A673 (cell line): Measurements from ENCODE around the gene EMID1. TPM values are rescaled to one million over a fixed set of nuclear protein-coding genes. Genes with fewer than 3 reads are reported as not detected.
A peak's percentile ranks its signal among the peaks of the same experiment; 100 is the strongest.

Experiments used
- BruUV-seq: library from RNA; stranded (reverse); fragments of 400-500 nt; replicated peaks from 2 replicates; lab custom pipeline; 2021; lab: Mats Ljungman, UMichigan
- CTCF ChIA-PET: fragments of 300-600 bp; sonication (Branson Sonifier 250); formaldehyde crosslinking; loops from one replicate; lab custom pipeline; 2022; ENCODE audit warnings: antibody characterized with exemption; lab: Charles Lee
- POLR2A ChIA-PET: fragments of 300-600 bp; sonication (Branson Sonifier 250); formaldehyde crosslinking; loops from one replicate; lab custom pipeline; 2022; ENCODE audit warnings: antibody characterized with exemption; ENCODE audit not compliant: low non-redundant PET; lab: Charles Lee
- DNase-seq: peaks from one replicate; pipeline ENCODE4 v3.0.0-alpha.2; 2015; ENCODE audit warnings: low spot score
- H3K27ac ChIP-seq: fragments of 200-600 bp; sonication (generic); 2 replicates; pipeline ENCODE4 v1.5.1; 2016; ENCODE audit warnings: mixed run types, low read depth, mild to moderate bottlenecking, mixed read lengths, antibody characterized with exemption, low read length; ENCODE audit not compliant: poor library complexity, severe bottlenecking
- H3K27me3 ChIP-seq: fragments of 200-600 bp; sonication (generic); replicated peaks from 2 replicates; pipeline ENCODE4 v1.6.1; 2017; ENCODE audit warnings: mixed run types, low read depth, mild to moderate bottlenecking, mixed read lengths, antibody characterized with exemption, low read length; ENCODE audit not compliant: insufficient read depth, poor library complexity
- H3K36me3 ChIP-seq: fragments of 200-600 bp; sonication (generic); 2 replicates; pipeline ENCODE4 v1.6.1; 2016; ENCODE audit warnings: mixed run types, mild to moderate bottlenecking, mixed read lengths, antibody characterized with exemption, low read length; ENCODE audit not compliant: insufficient read depth, poor library complexity, severe bottlenecking
- H3K4me1 ChIP-seq: fragments of 200-600 bp; sonication (generic); 2 replicates; pipeline ENCODE4 v1.6.1; 2017; ENCODE audit warnings: mixed run types, mild to moderate bottlenecking, mixed read lengths, antibody characterized with exemption, low read length; ENCODE audit not compliant: insufficient read depth, poor library complexity, severe bottlenecking
- H3K4me3 ChIP-seq: fragments of 200-600 bp; sonication (generic); 2 replicates; pipeline ENCODE4 v1.5.1; 2016; ENCODE audit warnings: low read depth, mixed run types, mild to moderate bottlenecking, mixed read lengths, low read length; ENCODE audit not compliant: poor library complexity, severe bottlenecking
- H3K9me3 ChIP-seq: fragments of 200-600 bp; sonication (generic); 2 replicates; pipeline ENCODE4 v1.6.1; 2016; ENCODE audit warnings: mixed run types, low read depth, mild to moderate bottlenecking, mixed read lengths, antibody characterized with exemption, low read length; ENCODE audit not compliant: poor library complexity, severe bottlenecking
- CTCF ChIP-seq: fragments of 300-800, 200-600 bp; sonication (generic); conservative IDR thresholded peaks from 2 replicates; pipeline ENCODE4 v1.5.1; 2017; ENCODE audit warnings: low read depth, mild to moderate bottlenecking, antibody characterized with exemption, low read length, moderate library complexity, mixed read lengths
- EZH2 ChIP-seq: fragments of 200-600 bp; sonication (generic); IDR thresholded peaks from 2 replicates; pipeline ENCODE4 v1.6.1; 2017; ENCODE audit warnings: borderline replicate concordance, low read depth, mild to moderate bottlenecking, mixed read lengths, antibody characterized with exemption, low read length; ENCODE audit not compliant: poor library complexity, severe bottlenecking
- intact Hi-C: fragments of 100-400 bp; cut with micrococcal nuclease; formaldehyde crosslinking; loops from one replicate; pipeline ENCODE4 v1.10.0; 2022; ENCODE audit not compliant: unreplicated experiment
- total RNA-seq: library from RNA; stranded (reverse); gene quantifications from 2 replicates; pipeline ENCODE4 v1.2.3, GENCODE V29; 2021

The EMID1 gene
- total RNA-seq, 1 experiment from 2014 or later: not detected

- ChIA-PET POLR2A (no interaction called here), CTCF (no interaction called here)
- no peak for TF ChIP-seq CTCF
- no peak for TF ChIP-seq EZH2
- Histone ChIP-seq H3K27me3 (no peaks in the 10 kb centered on the region), H3K36me3 (no peaks in the 10 kb centered on the region), H3K4me3 (peak overlapping the region; percentile 60), H3K9me3 (no peaks in the 10 kb centered on the region), H3K4me1 (peaks cover 23% of the 10 kb centered on the region), H3K27ac (peak overlapping the region; percentile 83)
- no peak for DNase-seq
- no TSS peak for BruUV-seq
- intact Hi-C loops: no loop called here
Observed at GRCh38 chr22:29307596-29308147, 102.0 kb downstream of the EMID1 start.

GRCh38 chr22:29308148-29308790, 102.6 kb downstream of the EMID1 start:
- TF ChIP-seq CTCF: no peak
- TF ChIP-seq EZH2: no peak
- H3K4me3 ChIP-seq: peak overlapping the region; percentile 60
- no peak for DNase-seq
- H3K27me3 ChIP-seq: no peaks in the 10 kb centered on the region
- CTCF ChIA-PET: interaction anchor here (0.6 kb wide), 1 partner anchor 359 kb away, joined by 4 read pairs; no protein-coding TSS in a partner anchor
- peaks cover 23% of the 10 kb centered on the region for H3K4me1 ChIP-seq
- H3K9me3 ChIP-seq: no peaks in the 10 kb centered on the region
- no peak overlapping the region for H3K27ac ChIP-seq
- intact Hi-C loops: no loop called here
- no TSS peak for BruUV-seq
- H3K36me3 ChIP-seq: no peaks in the 10 kb centered on the region
- POLR2A ChIA-PET: no interaction called here

GRCh38 chr22:29308791-29309262, 103.1 kb downstream of the EMID1 start:
- BruUV-seq: no TSS peak
- no peak for DNase-seq
- H3K36me3 ChIP-seq: no peaks in the 10 kb centered on the region
- no peak overlapping the region for H3K27ac ChIP-seq
- H3K27me3 ChIP-seq: peaks cover 5% of the 10 kb centered on the region
- ChIA-PET CTCF (interaction anchor here (0.6 kb wide), 1 partner anchor 359 kb away, joined by 4 read pairs; no protein-coding TSS in a partner anchor), POLR2A (no interaction called here)
- no peaks in the 10 kb centered on the region for H3K9me3 ChIP-seq
- H3K4me1 ChIP-seq: peaks cover 23% of the 10 kb centered on the region
- H3K4me3 ChIP-seq: no peak overlapping the region
- intact Hi-C loops: no loop called here
- TF ChIP-seq EZH2 (no peak), CTCF (no peak)

Other genes with a start within 250 kb of the EMID1 start
- gene C22orf31, start 144.1 kb upstream of the EMID1 start, total RNA-seq: not detected in 2 replicates
- gene KREMEN1, start 132.9 kb upstream of the EMID1 start, total RNA-seq: 4.2 and 9.6 TPM in 2 replicates
- 77.7 and 84.0 TPM in 2 replicates for gene RHBDD3, start 62.1 kb downstream of the EMID1 start, total RNA-seq
- gene EWSR1, start 62.4 kb downstream of the EMID1 start, total RNA-seq: 348 and 358 TPM in 2 replicates
- 22.7 TPM in 2 replicates for gene GAS2L1, start 100.8 kb downstream of the EMID1 start, total RNA-seq
- 0.68 TPM in 1 of 2 replicates, not detected in the other for gene RASL10A, start 109.8 kb downstream of the EMID1 start, total RNA-seq
- 68.1 and 75.2 TPM in 2 replicates for gene AP1B1, start 182.7 kb downstream of the EMID1 start, total RNA-seq
- gene RFPL1, start 232.7 kb downstream of the EMID1 start, total RNA-seq: not detected in 2 replicates